ENCODE measurements around the gene ADAMTS2.

Gene ADAMTS2

GRCh38 chr5:179381691-179382090 is 36.4 kb upstream of the ADAMTS2 start:
- no peaks in the 10 kb centered on the region for H3K27me3 ChIP-seq (ENCODE audit: insufficient read depth, low read length, poor library complexity)
- no peak overlapping the region for H3K4me3 ChIP-seq (ENCODE audit: low read length)
- H3K27ac ChIP-seq (ENCODE audit: low read depth, low read length): no peak overlapping the region
- no peaks in the 10 kb centered on the region for H3K79me2 ChIP-seq (ENCODE audit: control insufficient read depth, insufficient read depth, low read length)
- H3K9ac ChIP-seq (ENCODE audit: low read length): no peak overlapping the region
- H3K36me3 ChIP-seq (ENCODE audit: control insufficient read depth, insufficient read depth, low read length): no peaks in the 10 kb centered on the region
- H3K18ac ChIP-seq (ENCODE audit: low read length): no peak overlapping the region
- H2BK15ac ChIP-seq (replicated peaks; ENCODE audit: low read depth): no peak overlapping the region
- no peak overlapping the region for H2BK120ac ChIP-seq (ENCODE audit: low read depth, low read length)
- H2BK5ac ChIP-seq (ENCODE audit: low read length): no peak overlapping the region
- DNase-seq: no peak
- WGBS (ENCODE audit: extremely low coverage, insufficient coverage, low lambda C conversion rate): no CpG with 5 or more reads among the region's 18 CpGs
- H3K4me1 ChIP-seq (ENCODE audit: control insufficient read depth, low read depth, low read length): no peaks in the 10 kb centered on the region
- H2AK5ac ChIP-seq (ENCODE audit: low read length): no peak overlapping the region
- H3K4ac ChIP-seq (ENCODE audit: low read depth, low read length): no peak overlapping the region
- no peak overlapping the region for H3K23ac ChIP-seq (ENCODE audit: low read length)
- no peak overlapping the region for H3K56ac ChIP-seq (ENCODE audit: low read length)
- H4K5ac ChIP-seq (ENCODE audit: low read length): no peak overlapping the region
- H4K8ac ChIP-seq (ENCODE audit: low read depth, low read length): no peak overlapping the region
- H3K79me1 ChIP-seq (ENCODE audit: low read length): no peaks in the 10 kb centered on the region
- H3K4me2 ChIP-seq (ENCODE audit: low read length): no peak overlapping the region

- no peak overlapping the region for H3K27ac ChIP-seq (ENCODE audit: low read depth, low read length)
- no peaks in the 10 kb centered on the region for H3K27me3 ChIP-seq (ENCODE audit: insufficient read depth, low read length, poor library complexity)
- H3K4me1 ChIP-seq (ENCODE audit: control insufficient read depth, low read depth, low read length): no peaks in the 10 kb centered on the region
- H3K79me1 ChIP-seq (ENCODE audit: low read length): no peaks in the 10 kb centered on the region
- H2BK5ac ChIP-seq (ENCODE audit: low read length): no peak overlapping the region
- H3K79me2 ChIP-seq (ENCODE audit: control insufficient read depth, insufficient read depth, low read length): no peaks in the 10 kb centered on the region
- H4K5ac ChIP-seq (ENCODE audit: low read length): no peak overlapping the region
- no peak overlapping the region for H3K23ac ChIP-seq (ENCODE audit: low read length)
- no peaks in the 10 kb centered on the region for H3K36me3 ChIP-seq (ENCODE audit: control insufficient read depth, insufficient read depth, low read length)
- no peak overlapping the region for H3K4me2 ChIP-seq (ENCODE audit: low read length)
- H2BK120ac ChIP-seq (ENCODE audit: low read depth, low read length): no peak overlapping the region
- no peak overlapping the region for H3K9ac ChIP-seq (ENCODE audit: low read length)
- DNase-seq: no peak
- H2AK5ac ChIP-seq (ENCODE audit: low read length): no peak overlapping the region
- no peak overlapping the region for H4K8ac ChIP-seq (ENCODE audit: low read depth, low read length)
- no peak overlapping the region for H3K56ac ChIP-seq (ENCODE audit: low read length)
- no peak overlapping the region for H3K4ac ChIP-seq (ENCODE audit: low read depth, low read length)
- no peak overlapping the region for H3K18ac ChIP-seq (ENCODE audit: low read length)
- H3K4me3 ChIP-seq (ENCODE audit: low read length): no peak overlapping the region
- WGBS (ENCODE audit: extremely low coverage, insufficient coverage, low lambda C conversion rate): no CpG with 5 or more reads among the region's 28 CpGs
- no peak overlapping the region for H2BK15ac ChIP-seq (replicated peaks; ENCODE audit: low read depth)
Measured at GRCh38 chr5:179380211-179381035, 35.2 kb upstream of the ADAMTS2 start.

GRCh38 chr5:179379321-179379890 is 34.1 kb upstream of the ADAMTS2 start:
- no peak overlapping the region for H3K4me2 ChIP-seq (ENCODE audit: low read length)
- no peak overlapping the region for H4K5ac ChIP-seq (ENCODE audit: low read length)
- H2BK15ac ChIP-seq (replicated peaks; ENCODE audit: low read depth): no peak overlapping the region
- H3K4ac ChIP-seq (ENCODE audit: low read depth, low read length): no peak overlapping the region
- H4K8ac ChIP-seq (ENCODE audit: low read depth, low read length): no peak overlapping the region
- H3K4me3 ChIP-seq (ENCODE audit: low read length): no peak overlapping the region
- H2AK5ac ChIP-seq (ENCODE audit: low read length): no peak overlapping the region
- H3K9ac ChIP-seq (ENCODE audit: low read length): no peak overlapping the region
- H3K56ac ChIP-seq (ENCODE audit: low read length): no peak overlapping the region
- no peak overlapping the region for H2BK120ac ChIP-seq (ENCODE audit: low read depth, low read length)
- no peak overlapping the region for H3K23ac ChIP-seq (ENCODE audit: low read length)
- no peaks in the 10 kb centered on the region for H3K27me3 ChIP-seq (ENCODE audit: insufficient read depth, low read length, poor library complexity)
- no peak overlapping the region for H2BK5ac ChIP-seq (ENCODE audit: low read length)
- no CpG with 5 or more reads among the region's 9 CpGs for WGBS (ENCODE audit: extremely low coverage, insufficient coverage, low lambda C conversion rate)
- H3K79me1 ChIP-seq (ENCODE audit: low read length): no peaks in the 10 kb centered on the region
- no peak for DNase-seq
- H3K4me1 ChIP-seq (ENCODE audit: control insufficient read depth, low read depth, low read length): no peaks in the 10 kb centered on the region
- no peaks in the 10 kb centered on the region for H3K79me2 ChIP-seq (ENCODE audit: control insufficient read depth, insufficient read depth, low read length)
- H3K18ac ChIP-seq (ENCODE audit: low read length): no peak overlapping the region
- H3K36me3 ChIP-seq (ENCODE audit: control insufficient read depth, insufficient read depth, low read length): no peaks in the 10 kb centered on the region
- no peak overlapping the region for H3K27ac ChIP-seq (ENCODE audit: low read depth, low read length)

- Histone ChIP-seq H3K79me1 (ENCODE audit: low read length) (no peaks in the 10 kb centered on the region), H3K27me3 (ENCODE audit: insufficient read depth, low read length, poor library complexity) (no peaks in the 10 kb centered on the region), H3K4me2 (ENCODE audit: low read length) (no peak overlapping the region), H2BK15ac (replicated peaks; ENCODE audit: low read depth) (no peak overlapping the region), H2BK120ac (ENCODE audit: low read depth, low read length) (no peak overlapping the region), H3K36me3 (ENCODE audit: control insufficient read depth, insufficient read depth, low read length) (no peaks in the 10 kb centered on the region), H3K9ac (ENCODE audit: low read length) (no peak overlapping the region), H2AK5ac (ENCODE audit: low read length) (no peak overlapping the region), H3K23ac (ENCODE audit: low read length) (no peak overlapping the region), H4K8ac (ENCODE audit: low read depth, low read length) (no peak overlapping the region), H3K18ac (ENCODE audit: low read length) (no peak overlapping the region), H3K4ac (ENCODE audit: low read depth, low read length) (no peak overlapping the region), H3K79me2 (ENCODE audit: control insufficient read depth, insufficient read depth, low read length) (no peaks in the 10 kb centered on the region), H3K4me3 (ENCODE audit: low read length) (no peak overlapping the region), H2BK5ac (ENCODE audit: low read length) (no peak overlapping the region), H3K4me1 (ENCODE audit: control insufficient read depth, low read depth, low read length) (no peaks in the 10 kb centered on the region), H3K27ac (ENCODE audit: low read depth, low read length) (no peak overlapping the region), H3K56ac (ENCODE audit: low read length) (no peak overlapping the region), H4K5ac (ENCODE audit: low read length) (no peak overlapping the region)
- DNase-seq: no peak
- no CpG with 5 or more reads among the region's 16 CpGs for WGBS (ENCODE audit: extremely low coverage, insufficient coverage, low lambda C conversion rate)
Measured at GRCh38 chr5:179378441-179379271, 33.4 kb upstream of the ADAMTS2 start.

- no peaks in the 10 kb centered on the region for H3K36me3 ChIP-seq (ENCODE audit: control insufficient read depth, insufficient read depth, low read length)
- no peak for DNase-seq
- H3K23ac ChIP-seq (ENCODE audit: low read length): no peak overlapping the region
- no peak overlapping the region for H3K4me2 ChIP-seq (ENCODE audit: low read length)
- no peak overlapping the region for H3K4ac ChIP-seq (ENCODE audit: low read depth, low read length)
- H3K4me1 ChIP-seq (ENCODE audit: control insufficient read depth, low read depth, low read length): no peaks in the 10 kb centered on the region
- H3K4me3 ChIP-seq (ENCODE audit: low read length): no peak overlapping the region
- no CpG with 5 or more reads among the region's 5 CpGs for WGBS (ENCODE audit: extremely low coverage, insufficient coverage, low lambda C conversion rate)
- no peak overlapping the region for H3K9ac ChIP-seq (ENCODE audit: low read length)
- H4K8ac ChIP-seq (ENCODE audit: low read depth, low read length): no peak overlapping the region
- no peaks in the 10 kb centered on the region for H3K79me2 ChIP-seq (ENCODE audit: control insufficient read depth, insufficient read depth, low read length)
- H3K27ac ChIP-seq (ENCODE audit: low read depth, low read length): no peak overlapping the region
- H2AK5ac ChIP-seq (ENCODE audit: low read length): no peak overlapping the region
- H4K5ac ChIP-seq (ENCODE audit: low read length): no peak overlapping the region
- H3K56ac ChIP-seq (ENCODE audit: low read length): no peak overlapping the region
- no peaks in the 10 kb centered on the region for H3K27me3 ChIP-seq (ENCODE audit: insufficient read depth, low read length, poor library complexity)
- no peak overlapping the region for H3K18ac ChIP-seq (ENCODE audit: low read length)
- H3K79me1 ChIP-seq (ENCODE audit: low read length): no peaks in the 10 kb centered on the region
- no peak overlapping the region for H2BK120ac ChIP-seq (ENCODE audit: low read depth, low read length)
- no peak overlapping the region for H2BK5ac ChIP-seq (ENCODE audit: low read length)
- no peak overlapping the region for H2BK15ac ChIP-seq (replicated peaks; ENCODE audit: low read depth)
Measured at GRCh38 chr5:179378116-179378440, 32.8 kb upstream of the ADAMTS2 start.
